Measurements from ENCODE around the gene RNF213.

DNA sequence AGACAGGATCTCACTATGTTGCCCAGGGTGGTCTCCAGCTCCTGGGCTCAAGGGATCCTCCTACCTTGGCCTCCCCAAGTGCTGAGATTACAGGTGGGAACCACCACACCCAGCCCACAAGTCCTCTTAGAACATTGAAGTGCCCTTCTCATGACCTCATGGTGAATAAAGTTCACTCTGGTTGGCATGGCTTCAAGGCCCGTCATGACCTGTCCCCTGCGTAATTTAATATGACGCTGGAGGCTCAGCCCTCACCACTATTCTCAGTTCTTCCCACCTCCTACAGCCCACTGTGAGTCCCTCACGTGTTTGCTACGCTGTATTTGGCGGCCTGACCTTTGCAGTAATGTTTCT lies 156.3 kb downstream of the RNF213 start:
- TF ChIP-seq, protein P1, sequence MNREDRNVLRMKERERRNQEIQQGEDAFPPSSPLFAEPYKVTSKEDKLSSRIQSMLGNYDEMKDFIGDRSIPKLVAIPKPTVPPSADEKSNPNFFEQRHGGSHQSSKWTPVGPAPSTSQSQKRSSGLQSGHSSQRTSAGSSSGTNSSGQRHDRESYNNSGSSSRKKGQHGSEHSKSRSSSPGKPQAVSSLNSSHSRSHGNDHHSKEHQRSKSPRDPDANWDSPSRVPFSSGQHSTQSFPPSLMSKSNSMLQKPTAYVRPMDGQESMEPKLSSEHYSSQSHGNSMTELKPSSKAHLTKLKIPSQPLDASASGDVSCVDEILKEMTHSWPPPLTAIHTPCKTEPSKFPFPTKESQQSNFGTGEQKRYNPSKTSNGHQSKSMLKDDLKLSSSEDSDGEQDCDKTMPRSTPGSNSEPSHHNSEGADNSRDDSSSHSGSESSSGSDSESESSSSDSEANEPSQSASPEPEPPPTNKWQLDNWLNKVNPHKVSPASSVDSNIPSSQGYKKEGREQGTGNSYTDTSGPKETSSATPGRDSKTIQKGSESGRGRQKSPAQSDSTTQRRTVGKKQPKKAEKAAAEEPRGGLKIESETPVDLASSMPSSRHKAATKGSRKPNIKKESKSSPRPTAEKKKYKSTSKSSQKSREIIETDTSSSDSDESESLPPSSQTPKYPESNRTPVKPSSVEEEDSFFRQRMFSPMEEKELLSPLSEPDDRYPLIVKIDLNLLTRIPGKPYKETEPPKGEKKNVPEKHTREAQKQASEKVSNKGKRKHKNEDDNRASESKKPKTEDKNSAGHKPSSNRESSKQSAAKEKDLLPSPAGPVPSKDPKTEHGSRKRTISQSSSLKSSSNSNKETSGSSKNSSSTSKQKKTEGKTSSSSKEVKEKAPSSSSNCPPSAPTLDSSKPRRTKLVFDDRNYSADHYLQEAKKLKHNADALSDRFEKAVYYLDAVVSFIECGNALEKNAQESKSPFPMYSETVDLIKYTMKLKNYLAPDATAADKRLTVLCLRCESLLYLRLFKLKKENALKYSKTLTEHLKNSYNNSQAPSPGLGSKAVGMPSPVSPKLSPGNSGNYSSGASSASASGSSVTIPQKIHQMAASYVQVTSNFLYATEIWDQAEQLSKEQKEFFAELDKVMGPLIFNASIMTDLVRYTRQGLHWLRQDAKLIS (CRISPR knock-in tag; IDR thresholded peaks at IDR 0.05; ENCODE audit: borderline replicate concordance) = no peak
- TF ChIP-seq, protein P2, sequence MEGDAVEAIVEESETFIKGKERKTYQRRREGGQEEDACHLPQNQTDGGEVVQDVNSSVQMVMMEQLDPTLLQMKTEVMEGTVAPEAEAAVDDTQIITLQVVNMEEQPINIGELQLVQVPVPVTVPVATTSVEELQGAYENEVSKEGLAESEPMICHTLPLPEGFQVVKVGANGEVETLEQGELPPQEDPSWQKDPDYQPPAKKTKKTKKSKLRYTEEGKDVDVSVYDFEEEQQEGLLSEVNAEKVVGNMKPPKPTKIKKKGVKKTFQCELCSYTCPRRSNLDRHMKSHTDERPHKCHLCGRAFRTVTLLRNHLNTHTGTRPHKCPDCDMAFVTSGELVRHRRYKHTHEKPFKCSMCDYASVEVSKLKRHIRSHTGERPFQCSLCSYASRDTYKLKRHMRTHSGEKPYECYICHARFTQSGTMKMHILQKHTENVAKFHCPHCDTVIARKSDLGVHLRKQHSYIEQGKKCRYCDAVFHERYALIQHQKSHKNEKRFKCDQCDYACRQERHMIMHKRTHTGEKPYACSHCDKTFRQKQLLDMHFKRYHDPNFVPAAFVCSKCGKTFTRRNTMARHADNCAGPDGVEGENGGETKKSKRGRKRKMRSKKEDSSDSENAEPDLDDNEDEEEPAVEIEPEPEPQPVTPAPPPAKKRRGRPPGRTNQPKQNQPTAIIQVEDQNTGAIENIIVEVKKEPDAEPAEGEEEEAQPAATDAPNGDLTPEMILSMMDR (IDR thresholded peaks at IDR 0.05) = no peak
- TF ChIP-seq NR3C1 (CRISPR knock-in tag; conservative IDR thresholded peaks at IDR 0.05; ENCODE audit: low read depth) = no peak
- TF ChIP-seq, protein P3, sequence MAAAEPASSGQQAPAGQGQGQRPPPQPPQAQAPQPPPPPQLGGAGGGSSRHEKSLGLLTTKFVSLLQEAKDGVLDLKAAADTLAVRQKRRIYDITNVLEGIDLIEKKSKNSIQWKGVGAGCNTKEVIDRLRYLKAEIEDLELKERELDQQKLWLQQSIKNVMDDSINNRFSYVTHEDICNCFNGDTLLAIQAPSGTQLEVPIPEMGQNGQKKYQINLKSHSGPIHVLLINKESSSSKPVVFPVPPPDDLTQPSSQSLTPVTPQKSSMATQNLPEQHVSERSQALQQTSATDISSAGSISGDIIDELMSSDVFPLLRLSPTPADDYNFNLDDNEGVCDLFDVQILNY (CRISPR knock-in tag; IDR thresholded peaks at IDR 0.05) = no peak
- TF ChIP-seq SMAD3 (CRISPR knock-in tag; IDR thresholded peaks at IDR 0.05; ENCODE audit: borderline replicate concordance) = no peak
- TF ChIP-seq ZNF121 (CRISPR knock-in tag; IDR thresholded peaks at IDR 0.05) = no peak
- TF ChIP-seq JUN (CRISPR knock-in tag; IDR thresholded peaks at IDR 0.05) = no peak
- TF ChIP-seq IRF2 (CRISPR knock-in tag; IDR thresholded peaks at IDR 0.05; ENCODE audit: borderline replicate concordance, low read depth) = no peak
- TF ChIP-seq, protein P4, sequence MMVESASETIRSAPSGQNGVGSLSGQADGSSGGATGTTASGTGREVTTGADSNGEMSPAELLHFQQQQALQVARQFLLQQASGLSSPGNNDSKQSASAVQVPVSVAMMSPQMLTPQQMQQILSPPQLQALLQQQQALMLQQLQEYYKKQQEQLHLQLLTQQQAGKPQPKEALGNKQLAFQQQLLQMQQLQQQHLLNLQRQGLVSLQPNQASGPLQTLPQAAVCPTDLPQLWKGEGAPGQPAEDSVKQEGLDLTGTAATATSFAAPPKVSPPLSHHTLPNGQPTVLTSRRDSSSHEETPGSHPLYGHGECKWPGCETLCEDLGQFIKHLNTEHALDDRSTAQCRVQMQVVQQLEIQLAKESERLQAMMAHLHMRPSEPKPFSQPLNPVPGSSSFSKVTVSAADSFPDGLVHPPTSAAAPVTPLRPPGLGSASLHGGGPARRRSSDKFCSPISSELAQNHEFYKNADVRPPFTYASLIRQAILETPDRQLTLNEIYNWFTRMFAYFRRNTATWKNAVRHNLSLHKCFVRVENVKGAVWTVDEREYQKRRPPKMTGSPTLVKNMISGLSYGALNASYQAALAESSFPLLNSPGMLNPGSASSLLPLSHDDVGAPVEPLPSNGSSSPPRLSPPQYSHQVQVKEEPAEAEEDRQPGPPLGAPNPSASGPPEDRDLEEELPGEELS (CRISPR knock-in tag; IDR thresholded peaks at IDR 0.05) = no peak
- TF ChIP-seq SP1 (CRISPR knock-in tag; conservative IDR thresholded peaks at IDR 0.05) = no peak
- TF ChIP-seq NR2C2 (CRISPR knock-in tag; IDR thresholded peaks at IDR 0.05) = no peak
- TF ChIP-seq, protein P5, sequence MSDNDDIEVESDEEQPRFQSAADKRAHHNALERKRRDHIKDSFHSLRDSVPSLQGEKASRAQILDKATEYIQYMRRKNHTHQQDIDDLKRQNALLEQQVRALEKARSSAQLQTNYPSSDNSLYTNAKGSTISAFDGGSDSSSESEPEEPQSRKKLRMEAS (CRISPR knock-in tag; IDR thresholded peaks at IDR 0.05) = no peak
- TF ChIP-seq, protein P6, sequence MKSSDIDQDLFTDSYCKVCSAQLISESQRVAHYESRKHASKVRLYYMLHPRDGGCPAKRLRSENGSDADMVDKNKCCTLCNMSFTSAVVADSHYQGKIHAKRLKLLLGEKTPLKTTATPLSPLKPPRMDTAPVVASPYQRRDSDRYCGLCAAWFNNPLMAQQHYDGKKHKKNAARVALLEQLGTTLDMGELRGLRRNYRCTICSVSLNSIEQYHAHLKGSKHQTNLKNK (CRISPR knock-in tag; IDR thresholded peaks at IDR 0.05) = no peak
- no peak for TF ChIP-seq FOXJ3 (CRISPR knock-in tag; IDR thresholded peaks at IDR 0.05; ENCODE audit: borderline replicate concordance)

All from WTC11 (cell line).